GM21576 (cell line): Measurements from ENCODE around the gene MEN1.

Experiments used
- ATAC-seq: cut with Tn5 transposase; IDR thresholded peaks from one replicate; pipeline ENCODE4 v1.9.1; 2021; ENCODE audit warnings: mild to moderate bottlenecking, moderate library complexity; ENCODE audit not compliant: unreplicated experiment

Gene MEN1

GRCh38 chr11:64765851-64766665 lies 44.3 kb downstream of the MEN1 start:
- no peak for ATAC-seq

GRCh38 chr11:64765291-64765850 lies 45.0 kb downstream of the MEN1 start:
- ATAC-seq, result no peak

GRCh38 chr11:64764753-64765152 lies 45.6 kb downstream of the MEN1 start:
- ATAC-seq, result no peak

GRCh38 chr11:64764040-64764611 lies 46.2 kb downstream of the MEN1 start:
- no peak for ATAC-seq

GRCh38 chr11:64763526-64764039 lies 46.8 kb downstream of the MEN1 start:
- no peak for ATAC-seq

- no peak for ATAC-seq
These were observed 47.5 kb downstream of the MEN1 start for GRCh38 chr11:64762674-64763525.

GRCh38 chr11:64762277-64762673 lies 48.1 kb downstream of the MEN1 start:
- ATAC-seq, result no peak

GRCh38 chr11:64760759-64761420 lies 49.5 kb downstream of the MEN1 start:
- ATAC-seq, result no peak

GRCh38 chr11:64759722-64760719 lies 50.3 kb downstream of the MEN1 start, which contains the start of gene PYGM:
Gene PYGM (minus strand): TSS chr11:64759974. CDS start chr11:64759898, 76 bp downstream.
- ATAC-seq, result no peak

GRCh38 chr11:64759131-64759721 lies 51.1 kb downstream of the MEN1 start:
- no peak for ATAC-seq

GRCh38 chr11:64758330-64759079 lies 51.8 kb downstream of the MEN1 start:
- ATAC-seq, result no peak

- ATAC-seq, result no peak
These were observed 52.6 kb downstream of the MEN1 start for GRCh38 chr11:64757549-64758329.

- no peak for ATAC-seq
These were observed 54.5 kb downstream of the MEN1 start for GRCh38 chr11:64755681-64756361.

GRCh38 chr11:64754919-64755662 lies 55.3 kb downstream of the MEN1 start:
- ATAC-seq, result no peak

- ATAC-seq, result no peak
These were observed 56.0 kb downstream of the MEN1 start for GRCh38 chr11:64754124-64754918.
